Measurements from ENCODE around the gene HAS3. TPM values are rescaled to one million over a fixed set of nuclear protein-coding genes. Genes with fewer than 3 reads are reported as not detected.

HAS3 gene
- total RNA-seq, 1 experiment from 2014 or later: 1.9 TPM

- Histone ChIP-seq H3K4me2 (ENCODE audit: low read depth, low read length, poor library complexity, severe bottlenecking) (no peak overlapping the region), H3K79me2 (ENCODE audit: low read length) (no peaks in the 10 kb centered on the region), H3K4me3 (ENCODE audit: low read length) (no peak overlapping the region), H3K36me3 (ENCODE audit: insufficient read depth, low read length) (no peaks in the 10 kb centered on the region), H4K20me1 (ENCODE audit: insufficient read depth, low read depth, low read length) (no peaks in the 10 kb centered on the region), H3K4me1 (ENCODE audit: low read length) (no peaks in the 10 kb centered on the region), H2AFZ (ENCODE audit: low read length) (no peak overlapping the region), H3K9me3 (ENCODE audit: low read length) (no peaks in the 10 kb centered on the region), H3K9ac (ENCODE audit: low read length) (no peak overlapping the region), H3K9me2 (replicated peaks; ENCODE audit: insufficient read depth, low read length) (no peaks in the 10 kb centered on the region), H3K27me3 (ENCODE audit: low read length) (no peaks in the 10 kb centered on the region), H3K27ac (ENCODE audit: low read length) (no peak overlapping the region)
- no peak for DNase-seq
Observed at GRCh38 chr16:69084289-69084688, 21.2 kb upstream of the HAS3 start.

GRCh38 chr16:69085032-69085695 is 20.3 kb upstream of the HAS3 start:
- H3K27me3 ChIP-seq (ENCODE audit: low read length): no peaks in the 10 kb centered on the region

GRCh38 chr16:69087161-69087581 is 18.3 kb upstream of the HAS3 start:
- peak; percentile 5 for DNase-seq
- no peaks in the 10 kb centered on the region for H3K4me1 ChIP-seq (ENCODE audit: low read length)
- H3K27me3 ChIP-seq (ENCODE audit: low read length): no peaks in the 10 kb centered on the region
- H3K36me3 ChIP-seq (ENCODE audit: insufficient read depth, low read length): no peaks in the 10 kb centered on the region
- H3K27ac ChIP-seq (ENCODE audit: low read length): no peak overlapping the region
- H3K9me2 ChIP-seq (replicated peaks; ENCODE audit: insufficient read depth, low read length): no peaks in the 10 kb centered on the region
- no peaks in the 10 kb centered on the region for H3K9me3 ChIP-seq (ENCODE audit: low read length)
- no peak overlapping the region for H2AFZ ChIP-seq (ENCODE audit: low read length)
- no peaks in the 10 kb centered on the region for H4K20me1 ChIP-seq (ENCODE audit: insufficient read depth, low read depth, low read length)
- H3K4me2 ChIP-seq (ENCODE audit: low read depth, low read length, poor library complexity, severe bottlenecking): no peak overlapping the region
- H3K9ac ChIP-seq (ENCODE audit: low read length): no peak overlapping the region
- H3K79me2 ChIP-seq (ENCODE audit: low read length): no peaks in the 10 kb centered on the region
- no peak overlapping the region for H3K4me3 ChIP-seq (ENCODE audit: low read length)

More at GRCh38 chr16:69085032-69085695, 20.3 kb upstream of the HAS3 start:
- Histone ChIP-seq H3K4me3 (ENCODE audit: low read length) (no peak overlapping the region), H4K20me1 (ENCODE audit: insufficient read depth, low read depth, low read length) (no peaks in the 10 kb centered on the region), H3K9me2 (replicated peaks; ENCODE audit: insufficient read depth, low read length) (no peaks in the 10 kb centered on the region), H3K9me3 (ENCODE audit: low read length) (no peaks in the 10 kb centered on the region), H3K4me2 (ENCODE audit: low read depth, low read length, poor library complexity, severe bottlenecking) (no peak overlapping the region), H3K4me1 (ENCODE audit: low read length) (no peaks in the 10 kb centered on the region), H2AFZ (ENCODE audit: low read length) (no peak overlapping the region), H3K36me3 (ENCODE audit: insufficient read depth, low read length) (no peaks in the 10 kb centered on the region), H3K79me2 (ENCODE audit: low read length) (no peaks in the 10 kb centered on the region), H3K9ac (ENCODE audit: low read length) (no peak overlapping the region), H3K27ac (ENCODE audit: low read length) (no peak overlapping the region)
- no peak for DNase-seq

GRCh38 chr16:69088684-69089083 is 16.8 kb upstream of the HAS3 start:
- Histone ChIP-seq H3K9ac (ENCODE audit: low read length) (no peak overlapping the region), H3K4me2 (ENCODE audit: low read depth, low read length, poor library complexity, severe bottlenecking) (no peak overlapping the region), H3K9me2 (replicated peaks; ENCODE audit: insufficient read depth, low read length) (no peaks in the 10 kb centered on the region)

GRCh38 chr16:69089091-69089910 is 16.2 kb upstream of the HAS3 start:
- H3K4me3 ChIP-seq (ENCODE audit: low read length): no peak overlapping the region
- H3K9me3 ChIP-seq (ENCODE audit: low read length): no peaks in the 10 kb centered on the region
- no peak overlapping the region for H2AFZ ChIP-seq (ENCODE audit: low read length)
- H3K9ac ChIP-seq (ENCODE audit: low read length): no peak overlapping the region
- H3K27ac ChIP-seq (ENCODE audit: low read length): no peak overlapping the region
- no peaks in the 10 kb centered on the region for H3K9me2 ChIP-seq (replicated peaks; ENCODE audit: insufficient read depth, low read length)
- no peaks in the 10 kb centered on the region for H4K20me1 ChIP-seq (ENCODE audit: insufficient read depth, low read depth, low read length)
- H3K4me2 ChIP-seq (ENCODE audit: low read depth, low read length, poor library complexity, severe bottlenecking): no peak overlapping the region
- no peaks in the 10 kb centered on the region for H3K79me2 ChIP-seq (ENCODE audit: low read length)
- no peaks in the 10 kb centered on the region for H3K4me1 ChIP-seq (ENCODE audit: low read length)
- DNase-seq: peak; percentile 34
- no peaks in the 10 kb centered on the region for H3K36me3 ChIP-seq (ENCODE audit: insufficient read depth, low read length)
- H3K27me3 ChIP-seq (ENCODE audit: low read length): no peaks in the 10 kb centered on the region

More at GRCh38 chr16:69088684-69089083, 16.8 kb upstream of the HAS3 start:
- no peaks in the 10 kb centered on the region for H4K20me1 ChIP-seq (ENCODE audit: insufficient read depth, low read depth, low read length)
- no peaks in the 10 kb centered on the region for H3K27me3 ChIP-seq (ENCODE audit: low read length)
- no peak overlapping the region for H3K27ac ChIP-seq (ENCODE audit: low read length)
- no peak overlapping the region for H3K4me3 ChIP-seq (ENCODE audit: low read length)
- H3K4me1 ChIP-seq (ENCODE audit: low read length): no peaks in the 10 kb centered on the region
- H3K9me3 ChIP-seq (ENCODE audit: low read length): no peaks in the 10 kb centered on the region
- DNase-seq: peak; percentile 35
- H2AFZ ChIP-seq (ENCODE audit: low read length): no peak overlapping the region
- no peaks in the 10 kb centered on the region for H3K36me3 ChIP-seq (ENCODE audit: insufficient read depth, low read length)
- H3K79me2 ChIP-seq (ENCODE audit: low read length): no peaks in the 10 kb centered on the region

- H3K9ac ChIP-seq (ENCODE audit: low read length): no peak overlapping the region
- peak; percentile 34 for DNase-seq
- no peaks in the 10 kb centered on the region for H3K79me2 ChIP-seq (ENCODE audit: low read length)
Observed at GRCh38 chr16:69093974-69094373, 11.5 kb upstream of the HAS3 start.

GRCh38 chr16:69094501-69094900 is 11.0 kb upstream of the HAS3 start:
- no peaks in the 10 kb centered on the region for H3K9me2 ChIP-seq (replicated peaks; ENCODE audit: insufficient read depth, low read length)
- no peak overlapping the region for H3K27ac ChIP-seq (ENCODE audit: low read length)
- H3K27me3 ChIP-seq (ENCODE audit: low read length): no peaks in the 10 kb centered on the region
- H3K9ac ChIP-seq (ENCODE audit: low read length): no peak overlapping the region
- H3K36me3 ChIP-seq (ENCODE audit: insufficient read depth, low read length): no peaks in the 10 kb centered on the region
- H4K20me1 ChIP-seq (ENCODE audit: insufficient read depth, low read depth, low read length): no peaks in the 10 kb centered on the region
- H3K4me1 ChIP-seq (ENCODE audit: low read length): no peaks in the 10 kb centered on the region
- no peak overlapping the region for H3K4me2 ChIP-seq (ENCODE audit: low read depth, low read length, poor library complexity, severe bottlenecking)
- no peak overlapping the region for H3K4me3 ChIP-seq (ENCODE audit: low read length)
- no peak overlapping the region for H2AFZ ChIP-seq (ENCODE audit: low read length)
- no peaks in the 10 kb centered on the region for H3K79me2 ChIP-seq (ENCODE audit: low read length)
- no peaks in the 10 kb centered on the region for H3K9me3 ChIP-seq (ENCODE audit: low read length)
- DNase-seq: peak; percentile 34

More at GRCh38 chr16:69093974-69094373, 11.5 kb upstream of the HAS3 start:
- H3K4me3 ChIP-seq (ENCODE audit: low read length): no peak overlapping the region
- no peak overlapping the region for H3K27ac ChIP-seq (ENCODE audit: low read length)
- H3K27me3 ChIP-seq (ENCODE audit: low read length): no peaks in the 10 kb centered on the region
- no peak overlapping the region for H2AFZ ChIP-seq (ENCODE audit: low read length)
- no peaks in the 10 kb centered on the region for H3K9me3 ChIP-seq (ENCODE audit: low read length)
- no peaks in the 10 kb centered on the region for H3K4me1 ChIP-seq (ENCODE audit: low read length)
- H3K36me3 ChIP-seq (ENCODE audit: insufficient read depth, low read length): no peaks in the 10 kb centered on the region
- no peaks in the 10 kb centered on the region for H3K9me2 ChIP-seq (replicated peaks; ENCODE audit: insufficient read depth, low read length)
- no peak overlapping the region for H3K4me2 ChIP-seq (ENCODE audit: low read depth, low read length, poor library complexity, severe bottlenecking)
- no peaks in the 10 kb centered on the region for H4K20me1 ChIP-seq (ENCODE audit: insufficient read depth, low read depth, low read length)

GRCh38 chr16:69095193-69095592 is 10.3 kb upstream of the HAS3 start:
- H3K27me3 ChIP-seq (ENCODE audit: low read length): no peaks in the 10 kb centered on the region
- H3K9me2 ChIP-seq (replicated peaks; ENCODE audit: insufficient read depth, low read length): no peaks in the 10 kb centered on the region
- no peak overlapping the region for H3K4me3 ChIP-seq (ENCODE audit: low read length)
- no peaks in the 10 kb centered on the region for H3K4me1 ChIP-seq (ENCODE audit: low read length)
- H3K9me3 ChIP-seq (ENCODE audit: low read length): no peaks in the 10 kb centered on the region
- no peaks in the 10 kb centered on the region for H3K36me3 ChIP-seq (ENCODE audit: insufficient read depth, low read length)
- no peak overlapping the region for H2AFZ ChIP-seq (ENCODE audit: low read length)
- no peaks in the 10 kb centered on the region for H3K79me2 ChIP-seq (ENCODE audit: low read length)
- H4K20me1 ChIP-seq (ENCODE audit: insufficient read depth, low read depth, low read length): no peaks in the 10 kb centered on the region
- no peak overlapping the region for H3K27ac ChIP-seq (ENCODE audit: low read length)
- no peak overlapping the region for H3K4me2 ChIP-seq (ENCODE audit: low read depth, low read length, poor library complexity, severe bottlenecking)
- no peak for DNase-seq
- no peak overlapping the region for H3K9ac ChIP-seq (ENCODE audit: low read length)
